Keratinocyte (primary cell): ENCODE results near the gene ATP2B2. TPM values are rescaled to one million over a fixed set of nuclear protein-coding genes. Genes with fewer than 3 reads are reported as not detected.

ENCODE experiments used
- DNase-seq: peaks from one replicate; pipeline ENCODE4 v3.0.0-alpha.2; 2011; ENCODE audit warnings: low read depth, missing footprints, low spot score
- FAIRE-seq: peaks from 2 replicates; lab custom pipeline; 2011; peaks lifted over from hg19 to GRCh38; lab: Jason Lieb, UNC
- H2AFZ ChIP-seq: 2 replicates; pipeline ENCODE4 v1.6.0; 2012; ENCODE audit warnings: low read length, control low read depth, inconsistent platforms; ENCODE audit not compliant: control insufficient read depth
- H3K27ac ChIP-seq: 2 replicates; pipeline ENCODE4 v1.5.1; 2011; ENCODE audit warnings: low read length; ENCODE audit not compliant: control insufficient read depth, insufficient read depth
- H3K27me3 ChIP-seq: 3 replicates; pipeline ENCODE4 v1.6.0; 2011; ENCODE audit warnings: low read length; ENCODE audit not compliant: control insufficient read depth, insufficient read depth; ENCODE audit errors: extremely low read depth
- H3K36me3 ChIP-seq, 2 experiments: 2 replicates in 1 of 2; 3 replicates in 1 of 2; pipeline ENCODE4 v1.5.1; 2011; ENCODE audit warnings: low read length in 2 of 2, mild to moderate bottlenecking in 1 of 2; ENCODE audit not compliant: control insufficient read depth in 2 of 2, insufficient read depth in 2 of 2; ENCODE audit errors: extremely low read depth in 1 of 2
- H3K4me1 ChIP-seq: 3 replicates; pipeline ENCODE4 v1.5.1; 2011; ENCODE audit warnings: low read length; ENCODE audit not compliant: control insufficient read depth, insufficient read depth; ENCODE audit errors: extremely low read depth
- H3K4me2 ChIP-seq: 3 replicates; pipeline ENCODE4 v1.6.0; 2011; ENCODE audit warnings: low read depth, low read length; ENCODE audit not compliant: control insufficient read depth, insufficient read depth; ENCODE audit errors: extremely low read depth
- H3K4me3 ChIP-seq, 3 experiments: fragments of 200-600 bp in 1 of 3; sonication (generic) in 1 of 3; 2 replicates in 2 of 3; 3 replicates in 1 of 3; pipeline ENCODE4 v1.5.1; 2011 to 2016; ENCODE audit warnings: low read length in 3 of 3, mild to moderate bottlenecking in 3 of 3, control low read depth in 2 of 3, inconsistent platforms in 1 of 3, low read depth in 1 of 3, mixed read lengths in 1 of 3, mixed run types in 1 of 3, moderate library complexity in 1 of 3; ENCODE audit not compliant: control insufficient read depth in 2 of 3, insufficient read depth in 2 of 3; ENCODE audit errors: extremely low read depth in 1 of 3
- H3K79me2 ChIP-seq: 2 replicates; pipeline ENCODE4 v1.6.0; 2012; ENCODE audit warnings: low read length; ENCODE audit not compliant: control insufficient read depth, insufficient read depth
- H3K9ac ChIP-seq: 3 replicates; pipeline ENCODE4 v1.6.0; 2011; ENCODE audit warnings: low read length; ENCODE audit not compliant: control insufficient read depth, insufficient read depth; ENCODE audit errors: extremely low read depth
- H3K9me1 ChIP-seq: 3 replicates; pipeline ENCODE4 v1.6.0; 2011; ENCODE audit warnings: low read length; ENCODE audit not compliant: control insufficient read depth, insufficient read depth; ENCODE audit errors: extremely low read depth
- H3K9me3 ChIP-seq: 2 replicates; pipeline ENCODE4 v1.5.1; 2012; ENCODE audit warnings: low read depth, low read length; ENCODE audit not compliant: control insufficient read depth
- H4K20me1 ChIP-seq: 3 replicates; pipeline ENCODE4 v1.6.0; 2011; ENCODE audit warnings: low read length; ENCODE audit not compliant: control insufficient read depth, insufficient read depth; ENCODE audit errors: extremely low read depth
- CTCF ChIP-seq, 3 experiments: IDR thresholded peaks in 1 of 3; conservative IDR thresholded peaks in 1 of 3; optimal IDR thresholded peaks in 1 of 3; 2 replicates in 2 of 3; 3 replicates in 1 of 3; pipeline versions ENCODE3 to v1.5.1; 2011; ENCODE audit warnings: low read length in 3 of 3, mild to moderate bottlenecking in 3 of 3, moderate library complexity in 2 of 3, control low read depth in 1 of 3, inconsistent platforms in 1 of 3; ENCODE audit not compliant: insufficient read depth in 2 of 3; ENCODE audit errors: extremely low read depth in 1 of 3
- EZH2 ChIP-seq: IDR thresholded peaks from one replicate; pipeline ENCODE4 v1.6.1; 2012; ENCODE audit warnings: inconsistent platforms, mild to moderate bottlenecking, low read length, moderate library complexity
- dilution Hi-C: fragments of 300-500 bp; cut with MboI; formaldehyde crosslinking; loops from one replicate; pipeline ENCODE4 v1.7.0; 2020; ENCODE audit warnings: low sequenced_read_pairs; ENCODE audit not compliant: extremely low pct_ligation_motif_present
- polyA plus RNA-seq, 5 experiments: library from polyadenylated mRNA; depleted of rRNA in 3 of 5; stranded (reverse) in 3 of 5; stranded (forward) in 1 of 5; unstranded in 1 of 5; fragments of >200 nt; gene quantifications; 1 replicate in 1 of 5; 2 replicates in 3 of 5; 3 replicates in 1 of 5; pipeline versions ENCODE4 v1.2.1 to v1.2.3, GENCODE V29; 2011 to 2012; ENCODE audit warnings: missing spikeins in 2 of 5, low read depth in 1 of 5, low replicate concordance in 1 of 5

The ATP2B2 gene
- polyA plus RNA-seq, 1 donor (not counting 4 experiments of a cell fraction or from before 2014, with no cell fraction given), result not detected

GRCh38 chr3:10365316-10365715, 140.1 kb downstream of the ATP2B2 start:
- Histone ChIP-seq H3K9me3 (no peaks in the 10 kb centered on the region), H3K4me1 (peaks cover 19% of the 10 kb centered on the region), H3K79me2 (no peaks in the 10 kb centered on the region), H3K36me3 (no peaks in the 10 kb centered on the region), H3K4me2 (no peak overlapping the region), H3K4me3 (no peak overlapping the region), H3K27ac (no peak overlapping the region), H3K9me1 (peaks cover 2% of the 10 kb centered on the region), H4K20me1 (peaks cover 5% of the 10 kb centered on the region), H2AFZ (no peak overlapping the region), H3K27me3 (peaks cover 34% of the 10 kb centered on the region), H3K9ac (no peak overlapping the region)
- no peak for TF ChIP-seq CTCF (optimal IDR thresholded peaks at IDR 0.05 in 1 of 3, IDR thresholded peaks at IDR 0.05 in 1 of 3, conservative IDR thresholded peaks at IDR 0.05 in 1 of 3; ENCODE audit: extremely low read depth in 1 of 3, insufficient read depth in 2 of 3, low read length in 3 of 3)
- TF ChIP-seq EZH2, result no peak
- dilution Hi-C loops, result no loop called here
- FAIRE-seq (no peak), DNase-seq (no peak)

- H3K4me3 ChIP-seq, result no peak overlapping the region
- dilution Hi-C loops, result no loop called here
- no peaks in the 10 kb centered on the region for H3K9me3 ChIP-seq
- no peak overlapping the region for H3K27ac ChIP-seq
- peaks cover 31% of the 10 kb centered on the region for H3K27me3 ChIP-seq
- H2AFZ ChIP-seq, result no peak overlapping the region
- H3K9me1 ChIP-seq, result peaks cover 2% of the 10 kb centered on the region
- no peak overlapping the region for H3K9ac ChIP-seq
- no peaks in the 10 kb centered on the region for H3K36me3 ChIP-seq
- TF ChIP-seq EZH2, result no peak
- TF ChIP-seq CTCF (optimal IDR thresholded peaks at IDR 0.05 in 1 of 3, IDR thresholded peaks at IDR 0.05 in 1 of 3, conservative IDR thresholded peaks at IDR 0.05 in 1 of 3; ENCODE audit: extremely low read depth in 1 of 3, insufficient read depth in 2 of 3, low read length in 3 of 3), result no peak
- H3K4me2 ChIP-seq, result no peak overlapping the region
- FAIRE-seq, result no peak
- DNase-seq, result no peak
- no peaks in the 10 kb centered on the region for H3K79me2 ChIP-seq
- H4K20me1 ChIP-seq, result peaks cover 5% of the 10 kb centered on the region
- peaks cover 19% of the 10 kb centered on the region for H3K4me1 ChIP-seq
These were observed 140.6 kb downstream of the ATP2B2 start for GRCh38 chr3:10364806-10365205.
